GM12878 (cell line): ENCODE data around the gene GPN1. TPM values are rescaled to one million over a fixed set of nuclear protein-coding genes. Genes with fewer than 3 reads are reported as not detected.

Source experiments
- BCLAF1 ChIP-seq: fragments of 450-650 bp; IDR thresholded peaks from 2 replicates; pipeline ENCODE4 v1.6.1; 2017; ENCODE audit warnings: antibody characterized with exemption, mild to moderate bottlenecking, moderate library complexity
- CBFB ChIP-seq: IDR thresholded peaks from 2 replicates; pipeline ENCODE4 v1.6.1; 2016; ENCODE audit warnings: antibody characterized with exemption, low read depth
- DPF2 ChIP-seq: fragments of 450-650 bp; IDR thresholded peaks from 2 replicates; pipeline ENCODE4 v1.6.1; 2017; ENCODE audit warnings: mild to moderate bottlenecking
- E2F4 ChIP-seq: IDR thresholded peaks from 2 replicates; pipeline ENCODE4 v1.6.1; 2012; ENCODE audit warnings: low read depth, low read length, improper control_type of control experiment
- FOXM1 ChIP-seq: IDR thresholded peaks from 2 replicates; pipeline ENCODE4 v1.6.1; 2012; ENCODE audit warnings: low read depth, mild to moderate bottlenecking, inconsistent platforms, low read length, moderate library complexity
- LARP7 ChIP-seq: fragments of 450-650 bp; IDR thresholded peaks from 2 replicates; pipeline ENCODE4 v1.6.1; 2017; ENCODE audit warnings: mild to moderate bottlenecking
- MTA2 ChIP-seq: fragments of 450-650 bp; IDR thresholded peaks from 2 replicates; pipeline ENCODE4 v1.6.1; 2016; ENCODE audit warnings: low read depth, mild to moderate bottlenecking, moderate library complexity
- NFYA ChIP-seq: IDR thresholded peaks from 2 replicates; pipeline ENCODE4 v1.6.1; 2011; ENCODE audit warnings: low read depth, mild to moderate bottlenecking, low read length, improper control_type of control experiment, borderline replicate concordance
- NFYB ChIP-seq: IDR thresholded peaks from 2 replicates; pipeline ENCODE4 v1.6.1; 2011; ENCODE audit warnings: low read depth, mild to moderate bottlenecking, low read length, improper control_type of control experiment, moderate library complexity; ENCODE audit not compliant: insufficient read depth
- PAX8 ChIP-seq: fragments of 450-650 bp; IDR thresholded peaks from 2 replicates; pipeline ENCODE4 v1.6.1; 2017; ENCODE audit warnings: mild to moderate bottlenecking, moderate library complexity
- POLR2A ChIP-seq: IDR thresholded peaks from 2 replicates; pipeline ENCODE4 v1.6.1; 2011; ENCODE audit warnings: low read depth, mild to moderate bottlenecking, low read length
- RCOR1 ChIP-seq: conservative IDR thresholded peaks from 2 replicates; pipeline ENCODE4 v1.6.1; 2012; ENCODE audit warnings: low read depth, low read length, improper control_type of control experiment
- ZBED1 ChIP-seq: IDR thresholded peaks from 2 replicates; pipeline ENCODE4 v1.6.1; 2016; ENCODE audit warnings: borderline replicate concordance
- polyA plus RNA-seq, 11 experiments: library from polyadenylated mRNA; depleted of rRNA in 4 of 11; unstranded in 6 of 11; stranded (reverse) in 5 of 11; fragments of >200 nt; fragmentation: Nextera tagmentation in 4 of 11; fragmentation: Illumina TruSeq in 1 of 11; extraction: Ambion mirVana in 4 of 11; extraction: Trizol in 1 of 11; gene quantifications; 1 replicate in 1 of 11; 2 replicates in 10 of 11; pipeline versions ENCODE4 v1.2.1 to v1.2.3, GENCODE V29; 2011 to 2016; ENCODE audit warnings: inconsistent platforms in 2 of 11, missing spikeins in 2 of 11, low read depth in 1 of 11
- total RNA-seq, 4 experiments: library from RNA; depleted of rRNA in 3 of 4; stranded (reverse); fragments of >200 nt in 3 of 4; fragmentation: Illumina TruSeq in 1 of 4; extraction: Trizol in 1 of 4; gene quantifications; 2 replicates each; pipeline versions ENCODE4 v1.2.1 to v1.2.3, GENCODE V29; 2013 to 2021
- TF ChIP-seq, protein P1 (sequence below): IDR thresholded peaks from 2 replicates; pipeline ENCODE4 v1.6.1; 2012; ENCODE audit warnings: improper control_type of control experiment, low read depth, low read length; ENCODE audit not compliant: insufficient replicate concordance
- TF ChIP-seq, protein P2 (sequence below): IDR thresholded peaks from 2 replicates; pipeline ENCODE4 v1.6.1; 2012; ENCODE audit warnings: mild to moderate bottlenecking, low read depth, low read length

GPN1 gene
- total and polyA plus RNA-seq, 10 of the 15 experiments (the other 5 are each of a cell fraction or from before 2014, with no cell fraction given), result 32.1 to 108 (median 60.4) TPM

DNA sequence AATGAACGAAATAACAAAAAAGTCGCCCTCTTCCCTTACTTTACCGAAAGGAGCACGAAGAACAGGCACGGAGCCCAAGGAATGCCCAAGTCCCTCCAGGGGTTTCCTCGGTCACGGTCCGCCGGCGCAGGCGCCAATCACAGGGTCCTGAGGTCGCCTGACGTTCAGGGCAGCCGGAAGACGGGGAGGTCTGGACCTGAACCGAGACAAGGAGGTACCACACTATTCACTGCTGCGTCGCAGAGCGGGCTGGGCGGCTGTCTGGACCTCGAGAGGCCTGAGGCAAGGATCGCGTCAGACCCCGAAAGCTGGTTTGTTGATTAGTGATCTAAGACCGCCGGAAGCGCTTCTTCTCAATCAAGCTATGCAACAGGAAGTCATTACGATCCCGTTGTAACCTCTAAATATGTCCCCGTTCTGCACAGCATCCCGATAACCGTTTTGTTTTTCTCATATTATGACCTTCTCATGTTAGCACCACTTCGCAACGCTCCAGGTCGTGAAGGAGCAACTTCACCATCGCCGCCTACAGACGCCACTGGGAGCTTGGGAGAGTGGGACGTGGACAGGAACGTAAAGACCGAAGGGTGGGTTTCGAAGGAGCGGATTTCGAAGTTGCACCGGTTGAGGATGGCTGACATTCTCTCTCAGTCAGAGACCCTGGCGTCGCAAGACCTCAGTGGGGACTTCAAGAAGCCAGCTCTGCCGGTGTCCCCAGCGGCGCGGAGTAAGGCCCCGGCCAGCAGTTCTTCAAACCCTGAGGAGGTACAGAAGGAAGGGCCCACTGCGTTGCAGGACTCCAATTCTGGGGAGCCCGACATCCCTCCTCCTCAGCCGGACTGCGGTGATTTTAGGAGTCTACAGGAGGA is 34.7 kb downstream of the GPN1 start, which contains the start of the genes SLC4A1AP and SUPT7L (continued):
- TF ChIP-seq, protein P1, sequence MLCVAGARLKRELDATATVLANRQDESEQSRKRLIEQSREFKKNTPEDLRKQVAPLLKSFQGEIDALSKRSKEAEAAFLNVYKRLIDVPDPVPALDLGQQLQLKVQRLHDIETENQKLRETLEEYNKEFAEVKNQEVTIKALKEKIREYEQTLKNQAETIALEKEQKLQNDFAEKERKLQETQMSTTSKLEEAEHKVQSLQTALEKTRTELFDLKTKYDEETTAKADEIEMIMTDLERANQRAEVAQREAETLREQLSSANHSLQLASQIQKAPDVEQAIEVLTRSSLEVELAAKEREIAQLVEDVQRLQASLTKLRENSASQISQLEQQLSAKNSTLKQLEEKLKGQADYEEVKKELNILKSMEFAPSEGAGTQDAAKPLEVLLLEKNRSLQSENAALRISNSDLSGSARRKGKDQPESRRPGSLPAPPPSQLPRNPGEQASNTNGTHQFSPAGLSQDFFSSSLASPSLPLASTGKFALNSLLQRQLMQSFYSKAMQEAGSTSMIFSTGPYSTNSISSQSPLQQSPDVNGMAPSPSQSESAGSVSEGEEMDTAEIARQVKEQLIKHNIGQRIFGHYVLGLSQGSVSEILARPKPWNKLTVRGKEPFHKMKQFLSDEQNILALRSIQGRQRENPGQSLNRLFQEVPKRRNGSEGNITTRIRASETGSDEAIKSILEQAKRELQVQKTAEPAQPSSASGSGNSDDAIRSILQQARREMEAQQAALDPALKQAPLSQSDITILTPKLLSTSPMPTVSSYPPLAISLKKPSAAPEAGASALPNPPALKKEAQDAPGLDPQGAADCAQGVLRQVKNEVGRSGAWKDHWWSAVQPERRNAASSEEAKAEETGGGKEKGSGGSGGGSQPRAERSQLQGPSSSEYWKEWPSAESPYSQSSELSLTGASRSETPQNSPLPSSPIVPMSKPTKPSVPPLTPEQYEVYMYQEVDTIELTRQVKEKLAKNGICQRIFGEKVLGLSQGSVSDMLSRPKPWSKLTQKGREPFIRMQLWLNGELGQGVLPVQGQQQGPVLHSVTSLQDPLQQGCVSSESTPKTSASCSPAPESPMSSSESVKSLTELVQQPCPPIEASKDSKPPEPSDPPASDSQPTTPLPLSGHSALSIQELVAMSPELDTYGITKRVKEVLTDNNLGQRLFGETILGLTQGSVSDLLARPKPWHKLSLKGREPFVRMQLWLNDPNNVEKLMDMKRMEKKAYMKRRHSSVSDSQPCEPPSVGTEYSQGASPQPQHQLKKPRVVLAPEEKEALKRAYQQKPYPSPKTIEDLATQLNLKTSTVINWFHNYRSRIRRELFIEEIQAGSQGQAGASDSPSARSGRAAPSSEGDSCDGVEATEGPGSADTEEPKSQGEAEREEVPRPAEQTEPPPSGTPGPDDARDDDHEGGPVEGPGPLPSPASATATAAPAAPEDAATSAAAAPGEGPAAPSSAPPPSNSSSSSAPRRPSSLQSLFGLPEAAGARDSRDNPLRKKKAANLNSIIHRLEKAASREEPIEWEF, result no peak
- TF ChIP-seq LARP7 (peak; percentile 85; the same call in 1 of the 2 replicates), NFYB (0 out of 2 replicates have a peak, but pooled peaks have one; percentile 14), PAX8 (no peak; the same call in none of the 2 replicates), DPF2 (no peak; the same call in 1 of the 2 replicates), RCOR1 (no peak), NFYA (no peak), BCLAF1 (no peak), ZBED1 (0 out of 2 replicates have a peak, but pooled peaks have one; percentile 53), E2F4 (no peak), FOXM1 (0 out of 2 replicates have a peak, but pooled peaks have one; percentile 12), MTA2 (peak; percentile 89), CBFB (peak; percentile 62; the same call in 1 of the 2 replicates), POLR2A (peak; percentile 90)
- TF ChIP-seq, protein P2, sequence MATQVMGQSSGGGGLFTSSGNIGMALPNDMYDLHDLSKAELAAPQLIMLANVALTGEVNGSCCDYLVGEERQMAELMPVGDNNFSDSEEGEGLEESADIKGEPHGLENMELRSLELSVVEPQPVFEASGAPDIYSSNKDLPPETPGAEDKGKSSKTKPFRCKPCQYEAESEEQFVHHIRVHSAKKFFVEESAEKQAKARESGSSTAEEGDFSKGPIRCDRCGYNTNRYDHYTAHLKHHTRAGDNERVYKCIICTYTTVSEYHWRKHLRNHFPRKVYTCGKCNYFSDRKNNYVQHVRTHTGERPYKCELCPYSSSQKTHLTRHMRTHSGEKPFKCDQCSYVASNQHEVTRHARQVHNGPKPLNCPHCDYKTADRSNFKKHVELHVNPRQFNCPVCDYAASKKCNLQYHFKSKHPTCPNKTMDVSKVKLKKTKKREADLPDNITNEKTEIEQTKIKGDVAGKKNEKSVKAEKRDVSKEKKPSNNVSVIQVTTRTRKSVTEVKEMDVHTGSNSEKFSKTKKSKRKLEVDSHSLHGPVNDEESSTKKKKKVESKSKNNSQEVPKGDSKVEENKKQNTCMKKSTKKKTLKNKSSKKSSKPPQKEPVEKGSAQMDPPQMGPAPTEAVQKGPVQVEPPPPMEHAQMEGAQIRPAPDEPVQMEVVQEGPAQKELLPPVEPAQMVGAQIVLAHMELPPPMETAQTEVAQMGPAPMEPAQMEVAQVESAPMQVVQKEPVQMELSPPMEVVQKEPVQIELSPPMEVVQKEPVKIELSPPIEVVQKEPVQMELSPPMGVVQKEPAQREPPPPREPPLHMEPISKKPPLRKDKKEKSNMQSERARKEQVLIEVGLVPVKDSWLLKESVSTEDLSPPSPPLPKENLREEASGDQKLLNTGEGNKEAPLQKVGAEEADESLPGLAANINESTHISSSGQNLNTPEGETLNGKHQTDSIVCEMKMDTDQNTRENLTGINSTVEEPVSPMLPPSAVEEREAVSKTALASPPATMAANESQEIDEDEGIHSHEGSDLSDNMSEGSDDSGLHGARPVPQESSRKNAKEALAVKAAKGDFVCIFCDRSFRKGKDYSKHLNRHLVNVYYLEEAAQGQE, result 0 out of 2 replicates have a peak, but pooled peaks have one; percentile 35
